ENCODE results near the gene CAPN2. TPM values are rescaled to one million over a fixed set of nuclear protein-coding genes. Genes with fewer than 3 reads are reported as not detected.

CAPN2 gene
- total and polyA plus RNA-seq, 2 donors (not counting 1 experiment from before 2014, with no cell fraction given) = 63.9 to 79.6 TPM

DNA sequence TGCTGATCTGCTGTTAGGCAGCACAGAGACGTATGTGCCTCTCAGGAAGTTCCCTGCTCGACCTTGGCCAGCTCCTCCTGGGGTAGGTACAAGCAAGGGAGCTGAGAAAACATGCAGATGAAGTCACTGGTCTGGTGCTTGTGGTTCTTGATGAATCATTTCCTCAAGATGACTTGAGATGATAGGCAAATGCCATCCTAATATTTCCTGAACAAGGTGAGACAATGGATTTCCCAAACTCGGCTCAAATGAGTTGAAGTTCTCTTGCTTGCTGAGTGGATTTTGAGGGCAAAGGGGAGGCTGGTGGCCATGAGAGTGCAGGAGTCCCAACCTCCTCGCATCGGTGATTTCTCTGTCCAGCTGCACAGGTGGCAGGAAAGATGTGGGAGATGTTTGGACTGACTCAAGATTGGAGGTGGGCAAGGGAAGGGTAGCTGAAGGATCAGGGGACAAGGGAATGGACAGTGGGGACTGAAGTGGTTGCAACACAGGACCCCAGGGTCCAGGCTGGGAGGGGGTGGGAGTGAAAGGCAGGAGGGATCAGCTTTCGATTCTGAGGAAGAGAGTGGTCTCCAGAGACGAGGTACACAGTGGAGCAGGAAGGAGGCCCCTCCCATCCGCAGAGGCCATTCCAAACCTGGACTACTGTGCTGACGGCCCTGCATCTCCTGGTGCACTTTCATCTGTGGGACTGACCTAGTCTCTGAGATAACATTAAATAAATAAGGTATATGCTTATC lies 63.9 kb downstream of the CAPN2 start:
- Histone ChIP-seq H4K20me1 (ENCODE audit: control insufficient read depth, insufficient read depth, low read length, poor library complexity, severe bottlenecking) (no peaks in the 10 kb centered on the region), H3K27ac (ENCODE audit: low read length in 2 of 2) (no peak overlapping the region), H3K4me2 (replicated peaks; ENCODE audit: low read depth, low read length, poor library complexity, severe bottlenecking) (no peak overlapping the region), H2AFZ (ENCODE audit: insufficient read depth, low read depth, low read length, poor library complexity, severe bottlenecking) (no peak overlapping the region), H3K36me3 (replicated peaks in 1 of 2; ENCODE audit: control extremely low read depth in 1 of 2, control insufficient read depth in 1 of 2, extremely low read depth in 1 of 2, insufficient read depth in 2 of 2, low read length in 1 of 2) (peaks cover 18 to 58% of the 10 kb centered on the region in 2 experiments), H3K79me2 (ENCODE audit: control insufficient read depth, insufficient read depth, low read length) (no peaks in the 10 kb centered on the region), H3K9me3 (ENCODE audit: control extremely low read depth in 1 of 3, control insufficient read depth in 2 of 3, insufficient read depth in 1 of 3, low read length in 2 of 3) (no peaks in the 10 kb centered on the region), H3K9ac (ENCODE audit: low read length) (no peak overlapping the region), H3K27me3 (replicated peaks in 1 of 4; ENCODE audit: control extremely low read depth in 1 of 4, control insufficient read depth in 3 of 4, insufficient read depth in 4 of 4, low read length in 3 of 4) (no peaks in the 10 kb centered on the region), H3K4me1 (ENCODE audit: control insufficient read depth in 2 of 2, insufficient read depth in 2 of 2, low read length in 2 of 2) (no peaks in the 10 kb centered on the region), H3K4me3 (ENCODE audit: control extremely low read depth in 1 of 5, extremely low read depth in 1 of 5, insufficient read depth in 1 of 5, low read depth in 2 of 5, low read length in 4 of 5) (no peak overlapping the region)
- 57% methylated on average over 6 of the region's 9 CpGs for WGBS (ENCODE audit: insufficient coverage)
- Mint-ChIP-seq H3K4me1 (peaks cover 13% of the 10 kb centered on the region), H3K27ac (peak overlapping the region; percentile 67), H3K4me3 (no peak overlapping the region), H3K9me3 (ENCODE audit: insufficient read depth) (no peaks in the 10 kb centered on the region), H3K27me3 (no peaks in the 10 kb centered on the region)
- POLR2A ChIA-PET = no interaction called here
- TF ChIP-seq EZH2 (IDR thresholded peaks at IDR 0.05; ENCODE audit: borderline replicate concordance, insufficient read depth, low read depth, low read length, poor library complexity, severe bottlenecking) (no peak), CTCF (IDR thresholded peaks at IDR 0.05) (no peak)
- no peak for DNase-seq
- intact Hi-C loops (cut with micrococcal nuclease) = no loop called here
- CTCF ChIA-PET = interaction anchor here (2.9 kb wide), 1 partner anchor 27 kb away, joined by 17 read pairs; no protein-coding TSS in a partner anchor
- ATAC-seq (ENCODE audit: low read depth) = peak; percentile 53

- no peak overlapping the region for H3K27ac Mint-ChIP-seq
- ATAC-seq (ENCODE audit: low read depth) = no peak
- no peak overlapping the region for H3K4me2 ChIP-seq (replicated peaks; ENCODE audit: low read depth, low read length, poor library complexity, severe bottlenecking)
- H2AFZ ChIP-seq (ENCODE audit: insufficient read depth, low read depth, low read length, poor library complexity, severe bottlenecking) = no peak overlapping the region
- TF ChIP-seq EZH2 (IDR thresholded peaks at IDR 0.05; ENCODE audit: borderline replicate concordance, insufficient read depth, low read depth, low read length, poor library complexity, severe bottlenecking) = no peak
- no peak for TF ChIP-seq CTCF (IDR thresholded peaks at IDR 0.05)
- H3K9me3 ChIP-seq (ENCODE audit: control extremely low read depth in 1 of 3, control insufficient read depth in 2 of 3, insufficient read depth in 1 of 3, low read length in 2 of 3) = no peaks in the 10 kb centered on the region
- H3K4me3 Mint-ChIP-seq = no peak overlapping the region
- no peak for DNase-seq
- H3K36me3 ChIP-seq (replicated peaks in 1 of 2; ENCODE audit: control extremely low read depth in 1 of 2, control insufficient read depth in 1 of 2, extremely low read depth in 1 of 2, insufficient read depth in 2 of 2, low read length in 1 of 2) = peaks cover 18 to 53% of the 10 kb centered on the region in 2 experiments
- ChIA-PET POLR2A (no interaction called here), CTCF (interaction anchor here (2.9 kb wide), 1 partner anchor 28 kb away, joined by 17 read pairs; no protein-coding TSS in a partner anchor)
- no peak overlapping the region for H3K27ac ChIP-seq (ENCODE audit: low read length in 2 of 2)
- no peaks in the 10 kb centered on the region for H3K79me2 ChIP-seq (ENCODE audit: control insufficient read depth, insufficient read depth, low read length)
- no peak overlapping the region for H3K4me3 ChIP-seq (ENCODE audit: control extremely low read depth in 1 of 5, extremely low read depth in 1 of 5, insufficient read depth in 1 of 5, low read depth in 2 of 5, low read length in 4 of 5)
- H3K27me3 Mint-ChIP-seq = no peaks in the 10 kb centered on the region
- intact Hi-C loops (cut with micrococcal nuclease) = no loop called here
- H4K20me1 ChIP-seq (ENCODE audit: control insufficient read depth, insufficient read depth, low read length, poor library complexity, severe bottlenecking) = no peaks in the 10 kb centered on the region
- H3K4me1 ChIP-seq (ENCODE audit: control insufficient read depth in 2 of 2, insufficient read depth in 2 of 2, low read length in 2 of 2) = no peaks in the 10 kb centered on the region
- no peak overlapping the region for H3K9ac ChIP-seq (ENCODE audit: low read length)
- no peaks in the 10 kb centered on the region for H3K27me3 ChIP-seq (replicated peaks in 1 of 4; ENCODE audit: control extremely low read depth in 1 of 4, control insufficient read depth in 3 of 4, insufficient read depth in 4 of 4, low read length in 3 of 4)
- H3K4me1 Mint-ChIP-seq = peaks cover 13% of the 10 kb centered on the region
- WGBS (ENCODE audit: insufficient coverage) = 98% methylated on average over 10 of the region's 10 CpGs
- no peaks in the 10 kb centered on the region for H3K9me3 Mint-ChIP-seq (ENCODE audit: insufficient read depth)
Observed at GRCh38 chr1:223776826-223777454, 64.6 kb downstream of the CAPN2 start.
